HG02884 (cell line): ENCODE measurements around the gene ZNF768.
A peak's percentile ranks its signal among the peaks of the same experiment; 100 is the strongest.

ENCODE experiments used
- ATAC-seq: cut with Tn5 transposase; IDR thresholded peaks from one replicate; pipeline ENCODE4 v1.9.1; 2021; ENCODE audit warnings: mild to moderate bottlenecking, moderate library complexity; ENCODE audit not compliant: unreplicated experiment

Gene ZNF768

GRCh38 chr16:30526137-30526822 lies at the start of gene ZNF768:
Gene ZNF768 (minus strand): TSS chr16:30526566. CDS start chr16:30526413, 153 bp downstream.
- ATAC-seq, result no peak

GRCh38 chr16:30574678-30575077 lies 48.3 kb upstream of the ZNF768 start:
- no peak for ATAC-seq

GRCh38 chr16:30571445-30572322 lies 45.3 kb upstream of the ZNF768 start, which contains the start of gene ZNF688:
Gene ZNF688 (minus strand): TSS chr16:30571714. CDS start chr16:30571629, 85 bp downstream.
- ATAC-seq, result peak; percentile 72

GRCh38 chr16:30570636-30571444 lies 44.5 kb upstream of the ZNF768 start:
- ATAC-seq, result no peak

- no peak for ATAC-seq
These were observed 43.6 kb upstream of the ZNF768 start for GRCh38 chr16:30569746-30570635.

- ATAC-seq, result no peak
These were observed 42.9 kb upstream of the ZNF768 start for GRCh38 chr16:30569281-30569680.

- ATAC-seq, result no peak
These were observed 41.7 kb upstream of the ZNF768 start for GRCh38 chr16:30567991-30568638.

- no peak for ATAC-seq
These were observed 41.0 kb upstream of the ZNF768 start for GRCh38 chr16:30567160-30567990.

- ATAC-seq, result no peak
These were observed 40.2 kb upstream of the ZNF768 start for GRCh38 chr16:30566531-30566930.

GRCh38 chr16:30565984-30566383 lies 39.6 kb upstream of the ZNF768 start:
- ATAC-seq, result no peak

GRCh38 chr16:30565526-30565925 lies 39.2 kb upstream of the ZNF768 start:
- no peak for ATAC-seq

- ATAC-seq, result no peak
These were observed 35.7 kb upstream of the ZNF768 start for GRCh38 chr16:30562021-30562420.

- no peak for ATAC-seq
These were observed 34.9 kb upstream of the ZNF768 start for GRCh38 chr16:30561089-30561816.

- ATAC-seq, result no peak
These were observed 33.3 kb upstream of the ZNF768 start for GRCh38 chr16:30559690-30560089.

- ATAC-seq, result no peak
These were observed 32.5 kb upstream of the ZNF768 start for GRCh38 chr16:30558789-30559377.

GRCh38 chr16:30557957-30558788 lies 31.8 kb upstream of the ZNF768 start, which contains the start of gene ZNF764:
Gene ZNF764 (minus strand): TSS chr16:30558374. CDS start chr16:30558182, 192 bp downstream.
- peak; percentile 75 for ATAC-seq

GRCh38 chr16:30557707-30557956 lies 31.3 kb upstream of the ZNF768 start:
- ATAC-seq, result no peak
